Cardiac muscle cell (in vitro differentiated cells and primary cell): Measurements from ENCODE around the gene SPOCK2. TPM values are rescaled to one million over a fixed set of nuclear protein-coding genes. Genes with fewer than 3 reads are reported as not detected.
A peak's percentile ranks its signal among the peaks of the same experiment; 100 is the strongest.

Source experiments
- DNase-seq, 2 donors: peaks; one replicate each; pipeline versions ENCODE4 v3.0.0 to v3.0.0-alpha.2; 2010 to 2017; ENCODE audit warnings: low read depth in 1 of 2, low spot score in 1 of 2
- H3K27ac ChIP-seq: fragments of 200-600 bp; sonication (generic); 2 replicates; pipeline ENCODE4 v1.5.1; 2016
- H3K27me3 ChIP-seq: fragments of 200-600 bp; sonication (generic); 2 replicates; pipeline ENCODE4 v1.6.0; 2016; ENCODE audit warnings: control low read depth
- H3K36me3 ChIP-seq: fragments of 200-600 bp; sonication (generic); 2 replicates; pipeline ENCODE4 v1.5.1; 2016; ENCODE audit warnings: control low read depth
- H3K4me1 ChIP-seq: fragments of 200-600 bp; sonication (generic); 2 replicates; pipeline ENCODE4 v1.8.1; 2017; ENCODE audit warnings: low read depth, mild to moderate bottlenecking, mixed run types
- H3K4me3 ChIP-seq: fragments of 200-600 bp; sonication (generic); 2 replicates; pipeline ENCODE4 v1.5.1; 2016; ENCODE audit warnings: mild to moderate bottlenecking
- H3K9me3 ChIP-seq: fragments of 200-600 bp; sonication (generic); 2 replicates; pipeline ENCODE4 v1.5.1; 2017; ENCODE audit warnings: low read depth, mild to moderate bottlenecking, control low read depth
- polyA plus RNA-seq: library from polyadenylated mRNA; unstranded; fragments of >200 nt; fragmentation: Nextera tagmentation; extraction: Ambion mirVana; gene quantifications from 2 replicates; pipeline ENCODE4 v1.2.1, GENCODE V29; 2016
- total RNA-seq: library from RNA; depleted of rRNA; stranded (reverse); fragments of >200 nt; gene quantifications from 2 replicates; pipeline ENCODE4 v1.2.3, GENCODE V29; 2016
- TF ChIP-seq, protein P1 (sequence below): IDR thresholded peaks from 2 replicates; pipeline ENCODE4 v1.5.1; 2012; ENCODE audit warnings: low read depth, mild to moderate bottlenecking, low read length

The SPOCK2 gene
- total and polyA plus RNA-seq, 2 experiments from 2014 or later = 3.9 to 5.0 TPM

DNA sequence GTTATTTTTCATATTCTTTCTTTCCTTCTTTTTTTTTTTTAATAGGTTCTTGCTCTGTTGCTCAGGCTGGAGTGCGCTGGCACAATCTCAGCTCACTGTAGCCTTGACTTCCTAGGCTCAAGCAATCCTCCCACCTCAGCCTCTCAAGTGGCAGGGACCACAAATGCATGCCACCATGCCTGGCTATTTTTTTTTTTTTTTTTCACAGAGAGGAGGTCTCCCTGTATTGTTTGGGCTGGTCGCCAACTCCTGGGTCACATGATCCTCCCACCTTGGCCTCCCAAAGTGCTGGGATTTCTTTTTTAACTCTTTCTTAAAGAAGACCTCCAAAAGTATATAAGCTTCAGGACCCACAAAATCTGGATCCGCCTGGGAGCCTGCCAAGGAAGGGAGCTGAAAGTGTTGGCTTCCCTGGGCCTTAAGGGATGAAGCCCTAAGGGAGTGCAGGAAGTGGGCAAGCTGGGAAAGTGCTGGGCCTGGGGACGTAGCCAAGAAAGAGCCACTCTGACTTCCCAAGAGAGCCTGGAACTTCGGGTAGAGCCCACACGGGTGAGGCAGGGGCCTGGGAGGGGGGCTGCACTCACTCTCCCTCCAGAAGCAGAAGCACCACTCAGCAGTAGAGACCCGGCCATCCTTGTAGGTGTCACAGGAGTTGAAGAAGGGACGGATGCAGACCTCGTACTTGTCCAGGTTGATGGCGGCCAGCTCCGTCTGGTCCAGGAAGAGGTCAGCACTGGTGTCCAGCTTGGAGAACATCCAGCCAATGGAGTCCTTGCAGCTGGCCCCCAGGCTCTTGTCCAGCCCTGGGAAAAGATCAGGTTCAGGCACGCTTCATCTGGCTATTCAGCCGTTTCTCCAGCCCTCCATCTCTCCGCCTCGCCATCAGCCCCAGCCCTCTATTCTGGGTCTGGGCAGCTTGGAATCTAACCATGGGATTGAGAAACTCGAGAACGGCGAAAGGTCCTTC lies 21.8 kb downstream of the SPOCK2 start:
- no peaks in the 10 kb centered on the region for H3K4me1 ChIP-seq
- TF ChIP-seq, protein P1, sequence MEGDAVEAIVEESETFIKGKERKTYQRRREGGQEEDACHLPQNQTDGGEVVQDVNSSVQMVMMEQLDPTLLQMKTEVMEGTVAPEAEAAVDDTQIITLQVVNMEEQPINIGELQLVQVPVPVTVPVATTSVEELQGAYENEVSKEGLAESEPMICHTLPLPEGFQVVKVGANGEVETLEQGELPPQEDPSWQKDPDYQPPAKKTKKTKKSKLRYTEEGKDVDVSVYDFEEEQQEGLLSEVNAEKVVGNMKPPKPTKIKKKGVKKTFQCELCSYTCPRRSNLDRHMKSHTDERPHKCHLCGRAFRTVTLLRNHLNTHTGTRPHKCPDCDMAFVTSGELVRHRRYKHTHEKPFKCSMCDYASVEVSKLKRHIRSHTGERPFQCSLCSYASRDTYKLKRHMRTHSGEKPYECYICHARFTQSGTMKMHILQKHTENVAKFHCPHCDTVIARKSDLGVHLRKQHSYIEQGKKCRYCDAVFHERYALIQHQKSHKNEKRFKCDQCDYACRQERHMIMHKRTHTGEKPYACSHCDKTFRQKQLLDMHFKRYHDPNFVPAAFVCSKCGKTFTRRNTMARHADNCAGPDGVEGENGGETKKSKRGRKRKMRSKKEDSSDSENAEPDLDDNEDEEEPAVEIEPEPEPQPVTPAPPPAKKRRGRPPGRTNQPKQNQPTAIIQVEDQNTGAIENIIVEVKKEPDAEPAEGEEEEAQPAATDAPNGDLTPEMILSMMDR = no peak
- H3K36me3 ChIP-seq = no peaks in the 10 kb centered on the region
- H3K27me3 ChIP-seq = no peaks in the 10 kb centered on the region
- DNase-seq = peak in 1 of 2 donors; percentile 65
- H3K27ac ChIP-seq = no peak overlapping the region
- no peaks in the 10 kb centered on the region for H3K9me3 ChIP-seq
- H3K4me3 ChIP-seq = no peak overlapping the region

DNA sequence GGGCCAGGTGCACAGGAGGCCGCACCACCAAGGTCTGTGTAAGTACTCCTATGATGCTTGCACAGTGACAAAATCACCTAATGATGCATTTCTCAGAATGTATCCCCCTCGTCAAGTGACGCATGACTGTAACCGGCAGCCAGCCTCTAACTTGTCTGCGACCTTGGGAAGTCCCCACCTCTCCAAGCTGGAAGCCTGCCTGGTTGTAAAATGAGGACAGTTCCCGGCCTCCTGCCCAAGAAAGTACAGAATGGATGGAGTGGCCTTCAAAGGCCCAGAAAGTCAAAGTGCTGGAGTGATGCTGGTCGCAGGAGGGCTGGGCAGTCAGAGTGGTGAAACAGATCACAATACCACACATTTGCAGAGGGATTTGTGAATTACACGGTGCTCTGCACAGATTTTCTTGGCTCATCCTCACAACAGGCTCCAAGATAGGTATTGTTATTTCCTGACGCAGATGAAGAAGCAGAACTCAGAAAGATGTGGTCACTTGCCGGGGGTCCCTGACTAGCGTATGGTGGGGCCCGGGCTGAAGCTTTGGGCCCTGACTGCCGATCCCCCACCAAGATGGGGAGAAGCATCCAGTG lies 22.8 kb downstream of the SPOCK2 start:
- no peaks in the 10 kb centered on the region for H3K9me3 ChIP-seq
- no peaks in the 10 kb centered on the region for H3K36me3 ChIP-seq
- H3K4me3 ChIP-seq = no peak overlapping the region
- no peak overlapping the region for H3K27ac ChIP-seq
- H3K4me1 ChIP-seq = no peaks in the 10 kb centered on the region
- DNase-seq = no peak
- H3K27me3 ChIP-seq = no peaks in the 10 kb centered on the region
- TF ChIP-seq, protein P1 = no peak

DNA sequence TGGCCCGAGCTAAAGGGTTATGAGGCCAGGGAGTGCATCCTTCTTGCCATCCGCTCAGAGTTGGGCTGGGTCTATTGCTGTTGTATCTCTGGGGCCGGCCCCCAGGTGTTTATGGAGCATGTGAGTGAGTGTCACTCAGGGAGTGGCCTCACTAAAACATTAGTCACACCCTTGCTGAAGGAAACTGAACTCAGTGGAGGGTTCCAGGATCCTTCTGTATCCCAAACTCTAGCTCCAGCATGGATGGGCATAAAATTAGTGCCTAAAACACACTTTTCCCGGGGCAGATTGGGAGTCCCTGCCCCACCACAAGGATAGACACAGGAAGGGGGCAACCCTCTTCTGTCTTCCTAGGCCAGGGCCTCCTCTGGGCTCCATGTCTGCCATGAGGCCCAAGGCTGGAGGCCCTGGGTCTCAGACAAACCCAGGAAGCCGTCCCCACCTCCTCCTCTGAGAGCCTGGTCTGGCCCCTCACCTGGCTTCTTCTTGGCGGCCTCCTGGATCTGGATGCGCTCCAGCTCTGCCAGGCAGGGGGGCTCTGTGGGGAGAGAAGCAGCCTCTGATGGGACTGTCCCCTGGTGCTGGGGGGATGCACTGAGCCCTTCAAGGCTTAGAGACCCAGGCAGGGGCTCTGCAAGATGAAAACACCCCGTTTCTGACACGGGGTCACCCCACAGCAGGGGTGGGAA lies 24.5 kb downstream of the SPOCK2 start:
- TF ChIP-seq, protein P1 = no peak
- Histone ChIP-seq H3K36me3 (no peaks in the 10 kb centered on the region), H3K27me3 (no peaks in the 10 kb centered on the region), H3K27ac (no peak overlapping the region), H3K4me3 (no peak overlapping the region), H3K4me1 (peaks cover 5% of the 10 kb centered on the region), H3K9me3 (no peaks in the 10 kb centered on the region)
- DNase-seq = no peak

DNA sequence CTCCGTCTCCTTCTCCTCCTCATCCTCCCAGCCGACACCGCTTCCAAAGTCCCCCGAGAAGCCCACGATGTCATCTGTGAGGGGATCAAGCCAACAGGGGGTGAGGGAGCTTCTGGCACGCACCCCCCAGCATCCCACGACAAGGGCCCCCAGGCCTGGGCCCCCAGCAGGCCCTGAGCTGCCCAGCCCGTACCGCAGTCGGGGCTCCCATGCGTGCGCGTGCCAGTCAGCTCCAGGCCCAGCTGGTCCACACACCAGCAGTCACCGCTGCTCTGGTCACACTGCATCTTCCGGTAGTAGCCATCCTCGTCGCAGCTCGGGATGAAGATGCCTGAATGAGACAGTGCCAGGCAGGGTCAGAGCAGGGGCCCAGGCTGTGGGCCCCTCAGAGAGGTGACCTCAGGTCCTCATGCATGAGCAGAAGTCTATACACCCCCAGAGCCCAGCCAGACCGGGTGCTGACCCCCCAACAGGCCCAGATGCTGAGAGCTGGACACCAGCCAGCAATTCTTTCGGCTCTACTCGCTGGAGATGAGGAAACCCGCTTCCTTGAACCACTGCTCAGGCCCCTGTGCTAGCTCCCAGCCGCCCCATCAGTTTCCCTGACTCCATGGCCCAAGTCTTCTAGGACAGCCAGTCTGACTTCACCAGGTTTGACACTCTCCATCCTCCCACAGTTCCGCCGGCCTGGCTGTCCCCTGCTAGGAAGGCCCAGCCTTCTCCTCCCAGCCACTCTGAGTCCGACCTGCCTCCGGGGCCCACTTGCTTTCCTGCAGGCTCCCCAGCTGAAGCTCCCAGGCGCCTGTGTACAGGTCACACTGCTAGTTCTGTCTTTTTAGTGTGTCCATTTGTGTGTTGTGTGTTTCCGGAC lies 25.3 kb downstream of the SPOCK2 start:
- Histone ChIP-seq H3K4me3 (no peak overlapping the region), H3K36me3 (no peaks in the 10 kb centered on the region)

More for the DNA sequence above, 25.3 kb downstream of the SPOCK2 start:
- TF ChIP-seq, protein P1 = no peak
- H3K27me3 ChIP-seq = no peaks in the 10 kb centered on the region
- H3K27ac ChIP-seq = no peak overlapping the region
- H3K4me1 ChIP-seq = peaks cover 5% of the 10 kb centered on the region
- no peaks in the 10 kb centered on the region for H3K9me3 ChIP-seq
- DNase-seq = no peak
